GM23338 (cell line): ENCODE measurements around the gene ZNF91. TPM values are rescaled to one million over a fixed set of nuclear protein-coding genes. Genes with fewer than 3 reads are reported as not detected.

Experiments
- ATAC-seq: fragments of 200-7000 bp; cut with Tn5 transposase; 3 replicates; pipeline ENCODE4 v1.9.1; 2020
- DNase-seq: peaks from one replicate; pipeline ENCODE4 v3.0.0-alpha.2; 2015; ENCODE audit warnings: low spot score
- H2AFZ ChIP-seq: fragments of 200-600 bp; sonication (generic); 2 replicates; pipeline ENCODE4 v1.8.0; 2016; ENCODE audit warnings: antibody characterized with exemption, mild to moderate bottlenecking, moderate library complexity
- H3F3A ChIP-seq: fragments of 200-600 bp; sonication (generic); replicated peaks from 2 replicates; pipeline ENCODE4 v1.8.0; 2017; ENCODE audit warnings: antibody characterized with exemption, mixed run types, low read depth
- H3K27ac ChIP-seq: fragments of 200-600 bp; sonication (generic); 2 replicates; pipeline ENCODE4 v1.6.1; 2016; ENCODE audit warnings: low read depth
- H3K27me3 ChIP-seq: fragments of 200-600 bp; sonication (generic); 2 replicates; pipeline ENCODE4 v1.8.0; 2016; ENCODE audit warnings: mild to moderate bottlenecking, mixed run types, moderate library complexity; ENCODE audit not compliant: insufficient read depth
- H3K36me3 ChIP-seq: fragments of 200-600 bp; sonication (generic); 2 replicates; pipeline ENCODE4 v1.8.0; 2016; ENCODE audit warnings: mild to moderate bottlenecking; ENCODE audit not compliant: insufficient read depth
- H3K4me1 ChIP-seq: fragments of 200-600 bp; sonication (generic); 2 replicates; pipeline ENCODE4 v1.8.0; 2016; ENCODE audit warnings: mild to moderate bottlenecking, moderate library complexity; ENCODE audit not compliant: insufficient read depth
- H3K4me2 ChIP-seq: fragments of 200-600 bp; sonication (generic); 2 replicates; pipeline ENCODE4 v1.7.1; 2017; ENCODE audit warnings: mixed run types
- H3K4me3 ChIP-seq: fragments of 200-600 bp; sonication (generic); 2 replicates; pipeline ENCODE4 v1.6.1; 2016; ENCODE audit warnings: mixed run types
- H3K79me2 ChIP-seq: fragments of 200-600 bp; sonication (generic); replicated peaks from 2 replicates; pipeline ENCODE4 v1.8.0; 2017; ENCODE audit warnings: mild to moderate bottlenecking; ENCODE audit not compliant: insufficient read depth
- H3K9me2 ChIP-seq: fragments of 200-600 bp; sonication (generic); 2 replicates; pipeline ENCODE4 v1.8.0; 2017; ENCODE audit not compliant: insufficient read depth
- H4K20me1 ChIP-seq: fragments of 200-600 bp; sonication (generic); replicated peaks from 2 replicates; pipeline ENCODE4 v1.8.0; 2017; ENCODE audit warnings: mild to moderate bottlenecking; ENCODE audit not compliant: insufficient read depth
- H3K27ac Mint-ChIP-seq: 2 replicates; pipeline ENCODE4 v1.8.0; 2020; ENCODE audit warnings: inconsistent platforms, mild to moderate bottlenecking, moderate library complexity, mixed read lengths
- H3K27me3 Mint-ChIP-seq: 3 replicates; pipeline ENCODE4 v1.8.0; 2022; ENCODE audit warnings: low read depth, mild to moderate bottlenecking, moderate library complexity, mixed read lengths, inconsistent platforms; ENCODE audit not compliant: insufficient read depth, poor library complexity
- H3K36me3 Mint-ChIP-seq: 3 replicates; pipeline ENCODE4 v1.8.0; 2021; ENCODE audit warnings: low read depth, mild to moderate bottlenecking, inconsistent platforms, moderate library complexity, mixed read lengths
- H3K4me1 Mint-ChIP-seq: 3 replicates; pipeline ENCODE4 v1.8.0; 2020; ENCODE audit warnings: mild to moderate bottlenecking, inconsistent platforms, mixed read lengths
- H3K4me3 Mint-ChIP-seq: 3 replicates; pipeline ENCODE4 v1.8.0; 2021; ENCODE audit warnings: moderate library complexity, mild to moderate bottlenecking, inconsistent platforms, mixed read lengths
- H3K9me3 Mint-ChIP-seq: 3 replicates; pipeline ENCODE4 v1.8.0; 2020; ENCODE audit warnings: moderate library complexity, mild to moderate bottlenecking, inconsistent platforms, mixed read lengths
- CREB1 ChIP-seq: fragments of 250-450 bp; sonication (Bioruptor Pico); IDR thresholded peaks from 2 replicates; pipeline ENCODE4 v1.5.0; 2020; ENCODE audit warnings: low read depth, mild to moderate bottlenecking, moderate library complexity
- CTCF ChIP-seq, 2 experiments: fragments of 200-600 bp in 1 of 2; sonication (generic) in 1 of 2; conservative IDR thresholded peaks; 2 replicates each; pipeline versions ENCODE4 v1.5.1 to v1.6.1; 2016 to 2017; ENCODE audit warnings: antibody characterized with exemption in 2 of 2, low read depth in 2 of 2, mild to moderate bottlenecking in 2 of 2, moderate library complexity in 1 of 2
- EZH2 ChIP-seq: fragments of 200-600 bp; sonication (generic); IDR thresholded peaks from one replicate; pipeline ENCODE4 v1.8.0; 2017; ENCODE audit warnings: antibody characterized with exemption, mild to moderate bottlenecking, low read depth; ENCODE audit not compliant: unreplicated experiment
- EZH2phosphoT487 ChIP-seq: fragments of 200-600 bp; sonication (generic); IDR thresholded peaks from one replicate; pipeline ENCODE4 v1.8.1; 2018; ENCODE audit warnings: antibody characterized with exemption; ENCODE audit not compliant: unreplicated experiment
- NANOG ChIP-seq: IDR thresholded peaks from 2 replicates; pipeline ENCODE4 v1.6.1; 2016; ENCODE audit warnings: antibody characterized with exemption, borderline replicate concordance
- POLR2AphosphoS5 ChIP-seq: IDR thresholded peaks from 2 replicates; pipeline ENCODE4 v1.6.1; 2016; ENCODE audit warnings: antibody characterized with exemption, low read depth
- STAT1 ChIP-seq: IDR thresholded peaks from one replicate; pipeline ENCODE4 v1.6.1; 2016; ENCODE audit warnings: antibody characterized with exemption; ENCODE audit not compliant: unreplicated experiment
- ZNF114 ChIP-seq: fragments of 250-450 bp; sonication (Bioruptor Pico); IDR thresholded peaks from 2 replicates; pipeline ENCODE4 v1.5.0; 2020; ENCODE audit warnings: mild to moderate bottlenecking, moderate library complexity
- ZNF331 ChIP-seq: fragments of 250-450 bp; sonication (Bioruptor Pico); IDR thresholded peaks from 2 replicates; pipeline ENCODE4 v1.5.0; 2020; ENCODE audit warnings: low read depth, mild to moderate bottlenecking, moderate library complexity
- polyA plus RNA-seq: library from polyadenylated mRNA; unstranded; fragments of >200 nt; fragmentation: Nextera tagmentation; extraction: Ambion mirVana; gene quantifications from 2 replicates; pipeline ENCODE4 v1.2.1, GENCODE V29; 2016
- total RNA-seq: library from RNA; depleted of rRNA; stranded (reverse); fragments of >200 nt; shearing (Covaris generic); gene quantifications from 2 replicates; pipeline ENCODE4 v1.2.3, GENCODE V29; 2014

ZNF91 gene
- total and polyA plus RNA-seq, 2 experiments from 2014 or later, result 23.5 to 51.6 TPM

- H3K4me3 Mint-ChIP-seq, result no peak overlapping the region
- peak; percentile 79 for ATAC-seq
- peaks cover 93% of the 10 kb centered on the region for H3K9me3 Mint-ChIP-seq
Measured at GRCh38 chr19:23440207-23440606, 44.9 kb upstream of the ZNF91 start.

GRCh38 chr19:23439623-23440022, 44.4 kb upstream of the ZNF91 start:
- Histone ChIP-seq H3K4me3 (no peak overlapping the region), H3K9me2 (peaks cover 3% of the 10 kb centered on the region), H3K27ac (no peak overlapping the region), H3F3A (no peaks in the 10 kb centered on the region), H3K36me3 (peaks cover 8% of the 10 kb centered on the region), H3K4me1 (no peaks in the 10 kb centered on the region), H4K20me1 (no peaks in the 10 kb centered on the region), H2AFZ (no peak overlapping the region), H3K79me2 (no peaks in the 10 kb centered on the region), H3K4me2 (no peak overlapping the region), H3K27me3 (no peaks in the 10 kb centered on the region)
- Mint-ChIP-seq H3K9me3 (peaks cover 95% of the 10 kb centered on the region), H3K27ac (no peak overlapping the region), H3K4me1 (no peaks in the 10 kb centered on the region), H3K27me3 (peaks cover 12% of the 10 kb centered on the region), H3K4me3 (no peak overlapping the region), H3K36me3 (peaks cover 50% of the 10 kb centered on the region)
- DNase-seq, result peak; percentile 66
- peak; percentile 53 for ATAC-seq
- TF ChIP-seq CTCF (conservative IDR thresholded peaks at IDR 0.05; ENCODE audit: low read depth in 2 of 2) (peak; percentile 20 to 40; a peak in 2 of 4 replicates), STAT1 (no peak)

More at GRCh38 chr19:23440207-23440606, 44.9 kb upstream of the ZNF91 start:
- no peak overlapping the region for H3K27ac Mint-ChIP-seq
- no peaks in the 10 kb centered on the region for H3K4me1 Mint-ChIP-seq
- TF ChIP-seq CTCF (conservative IDR thresholded peaks at IDR 0.05; ENCODE audit: low read depth in 2 of 2) (peak; percentile 24 to 43; a peak in 3 of 4 replicates), EZH2phosphoT487 (no peak), CREB1 (CRISPR knock-in tag) (no peak), ZNF331 (CRISPR knock-in tag) (no peak), NANOG (no peak)
- H3K27ac ChIP-seq, result no peak overlapping the region
- H3K9me2 ChIP-seq, result peaks cover 3% of the 10 kb centered on the region
- peaks cover 12% of the 10 kb centered on the region for H3K27me3 Mint-ChIP-seq
- H3K79me2 ChIP-seq, result no peaks in the 10 kb centered on the region
- H2AFZ ChIP-seq, result no peak overlapping the region
- H3K36me3 ChIP-seq, result peaks cover 8% of the 10 kb centered on the region
- no peak overlapping the region for H3K4me2 ChIP-seq
- H3K36me3 Mint-ChIP-seq, result peaks cover 47% of the 10 kb centered on the region
- DNase-seq, result peak; percentile 74
- no peaks in the 10 kb centered on the region for H4K20me1 ChIP-seq
- H3K4me1 ChIP-seq, result no peaks in the 10 kb centered on the region
- H3F3A ChIP-seq, result no peaks in the 10 kb centered on the region
- no peaks in the 10 kb centered on the region for H3K27me3 ChIP-seq
- H3K4me3 ChIP-seq, result no peak overlapping the region

- Histone ChIP-seq H3K4me3 (no peak overlapping the region), H3K4me2 (no peak overlapping the region), H4K20me1 (no peaks in the 10 kb centered on the region), H3K9me2 (peaks cover 3% of the 10 kb centered on the region), H3K27ac (no peak overlapping the region), H3K27me3 (no peaks in the 10 kb centered on the region), H3K4me1 (no peaks in the 10 kb centered on the region), H3F3A (no peaks in the 10 kb centered on the region), H2AFZ (no peak overlapping the region), H3K79me2 (no peaks in the 10 kb centered on the region), H3K36me3 (peaks cover 8% of the 10 kb centered on the region)
- no peak overlapping the region for H3K27ac Mint-ChIP-seq
- H3K4me1 Mint-ChIP-seq, result no peaks in the 10 kb centered on the region
- peaks cover 54% of the 10 kb centered on the region for H3K36me3 Mint-ChIP-seq
- H3K9me3 Mint-ChIP-seq, result peaks cover 98% of the 10 kb centered on the region
- ATAC-seq, result no peak
- H3K27me3 Mint-ChIP-seq, result peaks cover 12% of the 10 kb centered on the region
- peak; percentile 29 for DNase-seq
- H3K4me3 Mint-ChIP-seq, result no peak overlapping the region
- TF ChIP-seq CREB1 (CRISPR knock-in tag) (no peak), POLR2AphosphoS5 (no peak), ZNF114 (CRISPR knock-in tag) (no peak), EZH2 (no peak)
Measured at GRCh38 chr19:23437901-23438300, 42.6 kb upstream of the ZNF91 start.
